CD4-positive, alpha-beta T cell treated with Interleukin-6 at 100 ng/mL for 8 hours (primary cell): ENCODE measurements around the gene TMPRSS6.

ENCODE experiments used
- DNase-seq: peaks from one replicate; pipeline ENCODE4 v3.0.0-alpha.2; 2020; ENCODE audit warnings: mixed read lengths, low spot score

The TMPRSS6 gene

GRCh38 chr22:37065180-37065579, 44.3 kb downstream of the TMPRSS6 start:
- no peak for DNase-seq

GRCh38 chr22:37064553-37064952, 45.0 kb downstream of the TMPRSS6 start:
- DNase-seq, result no peak

DNA sequence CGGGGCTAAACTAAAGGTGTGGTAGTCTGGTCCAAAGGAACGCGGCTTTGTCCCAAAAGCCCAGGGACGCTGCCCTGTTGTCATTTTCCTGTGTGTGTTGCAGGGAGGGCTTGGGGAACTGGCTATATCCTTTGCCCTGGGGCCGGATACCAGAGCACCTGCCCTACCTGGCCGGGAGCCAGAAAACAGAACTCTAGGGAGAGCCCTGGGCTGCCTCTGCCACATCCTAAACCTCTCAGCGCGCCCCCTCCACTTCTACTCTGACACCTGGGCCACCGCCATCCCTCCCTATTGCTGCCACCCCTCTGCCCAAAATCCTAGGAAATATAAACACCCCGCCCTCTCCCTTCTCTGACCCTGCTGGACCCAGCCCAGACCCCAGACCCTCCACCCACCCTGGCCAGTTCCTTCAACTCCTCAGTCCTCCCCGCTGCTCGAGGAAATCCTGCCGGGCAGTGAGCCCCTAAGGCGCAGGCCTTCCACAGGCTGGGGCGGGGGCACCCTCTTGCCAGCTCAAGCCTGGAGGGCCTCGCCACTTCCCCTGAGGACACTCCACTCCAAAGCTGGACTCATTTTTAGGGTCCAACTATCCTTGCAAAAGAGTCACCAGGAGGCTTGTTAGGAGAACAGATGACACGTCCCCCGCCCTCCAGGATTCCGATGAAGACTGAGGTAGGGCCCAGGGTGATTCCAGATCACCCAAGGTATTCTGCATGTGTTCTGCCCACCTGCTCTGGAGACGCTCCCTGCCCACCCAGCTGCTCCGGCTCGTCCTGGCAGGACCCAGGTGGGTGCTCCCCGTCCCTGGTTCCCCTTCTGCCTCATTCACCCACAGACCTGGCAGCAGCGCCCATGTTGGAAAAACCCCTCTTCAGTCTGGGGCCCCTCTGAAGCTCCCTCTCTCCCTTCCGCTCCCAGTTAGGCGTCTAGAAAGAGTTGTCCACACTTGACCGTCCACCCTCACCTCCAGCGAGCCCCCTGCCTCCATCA, 45.8 kb downstream of the TMPRSS6 start:
- DNase-seq, result peak; percentile 7

DNA sequence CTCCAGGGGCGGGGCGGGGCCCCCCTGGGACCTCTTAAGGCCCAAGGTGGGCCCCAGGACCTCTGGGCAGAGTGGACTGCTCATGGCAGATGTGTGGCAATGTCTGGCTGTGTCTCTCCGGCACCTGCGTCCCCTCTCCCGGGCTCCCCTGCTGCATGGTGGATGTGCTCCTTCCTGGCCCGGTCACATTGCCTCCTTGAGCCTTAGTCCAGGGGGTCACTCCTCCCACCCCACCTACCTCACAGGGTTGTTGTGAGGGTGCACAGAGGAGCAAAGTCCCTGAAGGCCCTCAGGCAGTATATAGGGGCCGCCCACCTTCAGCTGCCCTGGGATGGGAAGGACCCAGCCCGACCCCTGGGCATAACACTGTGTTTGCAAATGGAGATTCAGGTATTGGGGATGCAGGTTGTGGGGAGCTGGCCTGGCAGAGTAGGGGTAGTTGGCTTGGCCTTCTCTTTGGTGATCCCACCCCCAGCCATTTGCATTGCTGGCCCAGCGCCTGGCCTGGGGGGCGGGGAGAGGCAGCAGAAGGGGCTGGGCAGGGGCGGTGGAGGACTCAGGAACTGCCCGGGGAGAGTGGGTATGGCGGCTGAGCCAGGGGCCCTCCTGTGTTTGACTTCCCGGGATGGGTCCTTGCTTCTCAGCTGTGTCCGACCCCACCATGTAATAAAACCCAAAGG, 46.7 kb downstream of the TMPRSS6 start:
- DNase-seq, result no peak

DNA sequence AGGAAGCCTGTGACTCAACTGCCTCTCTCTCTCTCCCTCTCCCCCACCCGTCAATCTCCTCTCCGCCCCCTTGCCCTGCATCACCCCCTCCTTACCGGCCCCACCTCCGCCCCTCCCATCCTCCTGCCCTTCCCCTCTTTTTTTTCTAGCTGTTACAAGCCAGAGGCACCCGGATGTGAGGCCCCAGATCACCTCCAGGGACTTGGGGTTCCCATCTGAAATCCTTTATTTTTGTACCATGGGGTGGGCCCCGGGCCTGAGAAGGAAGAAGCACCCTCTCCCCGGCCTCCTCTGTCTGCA, 47.2 kb downstream of the TMPRSS6 start:
- no peak for DNase-seq

GRCh38 chr22:37061611-37062375, 47.7 kb downstream of the TMPRSS6 start:
- DNase-seq, result no peak

DNA sequence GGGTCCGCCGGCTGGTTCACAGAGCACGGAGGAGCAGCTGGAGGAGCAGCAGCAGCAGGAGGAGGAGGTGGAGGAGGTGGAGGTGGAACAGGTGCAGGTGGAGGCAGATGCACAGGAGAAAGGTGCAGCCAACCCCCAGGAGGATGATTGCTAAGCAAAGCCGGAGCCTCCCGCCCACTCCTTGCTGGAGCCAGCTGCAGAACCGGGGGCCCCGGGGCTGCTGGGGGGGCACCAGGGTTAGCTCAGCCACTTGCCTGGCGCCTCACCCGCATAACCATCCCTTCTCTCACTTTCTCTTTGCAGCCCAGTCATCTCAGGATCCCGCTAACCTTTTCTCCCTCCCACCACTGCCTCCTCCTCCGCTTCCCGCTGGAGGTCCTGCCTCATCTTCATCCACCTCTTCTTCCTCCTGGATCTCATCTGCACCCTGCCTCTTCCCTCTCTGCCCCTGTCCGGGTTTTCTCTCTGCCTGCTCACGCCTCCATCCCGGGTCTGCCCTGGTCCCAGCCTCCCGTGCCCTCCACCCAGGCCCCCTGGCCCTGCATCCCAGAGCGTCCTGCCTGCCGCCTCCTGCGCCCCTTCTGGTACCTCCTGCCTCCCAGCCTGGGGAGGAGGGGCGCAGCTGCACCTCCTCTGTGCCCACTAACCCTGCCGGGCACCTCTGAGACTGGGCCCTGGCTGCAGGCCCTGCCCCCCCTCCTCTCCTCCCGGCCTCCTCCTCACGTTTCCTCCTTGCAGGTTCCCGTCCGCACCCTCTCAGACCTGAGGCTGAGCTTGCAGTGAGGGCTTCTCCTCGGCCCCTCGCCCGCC, 48.5 kb downstream of the TMPRSS6 start:
- DNase-seq, result no peak

DNA sequence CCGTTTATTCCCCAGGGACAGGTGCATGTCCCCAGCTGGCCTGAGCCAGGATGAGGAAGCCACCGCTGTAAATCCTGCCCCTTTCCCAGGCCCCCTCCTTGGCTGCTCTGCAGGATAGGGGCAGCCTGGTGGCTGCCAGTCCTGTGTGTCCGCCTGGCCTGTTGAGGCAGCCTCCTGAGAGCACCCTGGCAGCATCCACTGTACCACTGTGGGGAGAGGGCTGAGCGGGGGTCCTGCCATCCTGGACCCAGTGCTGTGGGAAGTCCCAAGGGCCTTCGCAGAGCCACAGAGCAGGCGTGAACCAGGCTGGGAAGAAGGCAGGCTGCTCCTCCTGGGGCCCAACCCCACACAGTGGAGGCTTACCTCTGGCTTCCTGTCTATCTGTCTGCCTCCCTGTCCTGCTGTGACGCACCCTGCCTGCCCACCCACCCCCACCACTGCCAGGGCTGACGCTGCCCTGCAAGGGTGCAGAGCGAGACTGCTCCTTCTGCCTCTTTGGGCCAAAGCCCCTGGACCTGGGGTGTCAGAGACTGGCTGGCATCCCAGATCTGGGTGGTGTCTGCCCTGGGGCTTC, 49.5 kb downstream of the TMPRSS6 start:
- no peak for DNase-seq

DNA sequence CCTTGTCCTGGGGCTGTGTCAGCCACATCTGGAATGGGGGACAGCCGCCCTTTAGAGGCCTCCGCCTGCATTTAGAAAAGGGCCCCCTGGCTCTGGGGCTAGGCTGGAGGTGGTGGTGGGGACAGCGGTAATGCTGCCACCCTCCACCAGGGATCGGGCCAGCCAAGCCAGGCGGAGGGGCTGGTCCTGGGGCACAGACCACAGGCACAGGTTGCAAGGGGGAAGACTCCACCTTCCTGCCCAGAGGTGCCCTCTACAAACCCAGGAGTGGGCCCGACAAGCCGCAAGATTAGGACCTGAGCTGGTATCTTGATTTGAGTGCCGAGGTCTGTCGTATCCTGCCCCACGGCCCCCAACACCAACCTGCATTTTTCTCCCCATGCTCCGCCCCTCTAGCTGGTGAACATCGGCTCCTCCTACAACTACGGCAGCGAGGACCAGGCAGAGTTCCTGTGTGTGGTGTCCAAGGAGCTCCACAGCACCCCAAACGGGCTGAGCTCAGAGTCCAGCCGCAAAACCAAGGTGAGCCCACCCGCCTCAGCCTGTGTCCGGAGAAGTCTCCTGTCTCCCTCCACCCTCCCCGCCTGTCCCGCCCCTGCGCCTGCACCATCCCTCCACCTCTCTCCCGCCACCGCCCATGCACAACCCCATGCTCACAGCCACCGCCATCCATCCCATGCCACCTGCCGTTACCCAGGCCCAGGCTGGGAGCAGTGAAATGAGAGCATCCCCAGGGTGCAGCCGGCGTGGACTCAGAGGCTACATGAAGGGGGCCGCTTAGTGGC, 50.4 kb downstream of the TMPRSS6 start:
- no peak for DNase-seq

DNA sequence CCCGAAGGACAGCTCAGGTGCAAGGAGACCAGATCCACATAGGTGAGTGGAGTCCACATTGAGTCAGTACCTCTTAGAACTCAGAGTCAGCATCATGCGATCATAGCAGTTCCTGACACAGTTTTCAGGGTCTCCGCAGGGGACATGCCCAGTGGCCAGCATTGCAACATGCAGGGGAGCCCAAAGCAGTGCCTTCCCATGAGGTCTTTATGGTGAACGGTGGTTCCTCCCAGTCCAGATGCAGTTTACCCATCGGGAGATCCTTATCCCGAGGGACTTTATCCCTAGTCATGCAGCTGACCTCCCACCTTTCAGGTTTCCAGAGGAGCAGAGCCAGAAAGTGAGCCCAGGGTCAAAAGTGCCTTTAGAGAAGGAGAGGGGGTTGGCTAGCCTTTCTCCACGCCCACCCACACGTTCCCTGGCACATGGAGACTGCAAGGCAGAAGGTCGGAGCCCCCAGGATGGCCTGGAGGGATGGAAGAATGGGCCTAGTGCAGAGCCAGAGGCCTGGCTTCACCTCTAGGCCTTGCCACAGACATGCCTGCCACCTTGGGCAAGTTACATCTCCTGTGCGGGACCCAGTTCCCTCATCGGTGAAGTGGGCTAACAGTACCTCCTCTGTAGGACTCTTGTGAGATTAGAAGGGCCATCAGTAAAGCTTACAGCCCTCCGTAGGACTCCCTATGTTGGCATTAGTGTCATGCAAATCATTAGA, 51.6 kb downstream of the TMPRSS6 start:
- DNase-seq, result no peak

DNA sequence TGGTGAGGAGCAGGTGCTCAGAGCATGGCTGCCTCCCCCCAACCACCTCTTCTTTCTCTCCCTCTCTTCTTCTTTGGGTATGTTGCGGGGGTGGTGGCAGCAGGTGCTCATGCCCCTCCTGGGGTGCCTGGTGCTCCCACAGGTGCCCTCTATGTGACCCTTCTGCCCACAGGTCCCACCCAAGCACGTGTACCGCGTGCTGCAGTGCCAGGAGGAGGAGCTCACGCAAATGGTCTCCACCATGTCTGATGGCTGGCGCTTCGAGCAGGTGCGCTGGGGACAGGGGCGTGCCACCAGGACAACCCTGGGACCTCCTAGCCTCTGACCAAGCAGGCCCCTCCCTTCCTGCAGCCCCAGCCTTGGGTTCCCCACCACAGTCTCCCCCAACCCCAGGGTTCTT, 52.3 kb downstream of the TMPRSS6 start:
- no peak for DNase-seq

GRCh38 chr22:37056246-37056645, 53.3 kb downstream of the TMPRSS6 start:
- no peak for DNase-seq

- DNase-seq, result no peak
Measured at GRCh38 chr22:37054600-37055365, 54.7 kb downstream of the TMPRSS6 start.

DNA sequence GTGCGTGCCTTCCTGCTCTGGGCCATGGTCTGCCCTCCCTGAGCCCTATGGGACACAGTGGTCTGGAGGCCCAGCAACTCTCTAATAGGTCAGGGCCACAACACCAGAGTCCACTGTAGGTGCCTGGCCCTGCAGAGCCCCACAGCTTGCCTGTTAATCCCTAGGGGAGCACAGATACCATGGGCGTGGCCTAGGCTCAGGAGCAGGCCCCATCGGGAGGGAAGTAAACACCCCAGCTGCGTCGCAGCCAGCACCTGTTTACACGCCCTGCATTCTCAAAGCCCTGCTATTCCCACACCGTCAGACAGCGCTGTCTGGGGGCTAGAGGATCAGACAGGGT, 55.5 kb downstream of the TMPRSS6 start:
- no peak for DNase-seq

GRCh38 chr22:37053310-37054055, 56.0 kb downstream of the TMPRSS6 start:
- DNase-seq, result no peak

DNA sequence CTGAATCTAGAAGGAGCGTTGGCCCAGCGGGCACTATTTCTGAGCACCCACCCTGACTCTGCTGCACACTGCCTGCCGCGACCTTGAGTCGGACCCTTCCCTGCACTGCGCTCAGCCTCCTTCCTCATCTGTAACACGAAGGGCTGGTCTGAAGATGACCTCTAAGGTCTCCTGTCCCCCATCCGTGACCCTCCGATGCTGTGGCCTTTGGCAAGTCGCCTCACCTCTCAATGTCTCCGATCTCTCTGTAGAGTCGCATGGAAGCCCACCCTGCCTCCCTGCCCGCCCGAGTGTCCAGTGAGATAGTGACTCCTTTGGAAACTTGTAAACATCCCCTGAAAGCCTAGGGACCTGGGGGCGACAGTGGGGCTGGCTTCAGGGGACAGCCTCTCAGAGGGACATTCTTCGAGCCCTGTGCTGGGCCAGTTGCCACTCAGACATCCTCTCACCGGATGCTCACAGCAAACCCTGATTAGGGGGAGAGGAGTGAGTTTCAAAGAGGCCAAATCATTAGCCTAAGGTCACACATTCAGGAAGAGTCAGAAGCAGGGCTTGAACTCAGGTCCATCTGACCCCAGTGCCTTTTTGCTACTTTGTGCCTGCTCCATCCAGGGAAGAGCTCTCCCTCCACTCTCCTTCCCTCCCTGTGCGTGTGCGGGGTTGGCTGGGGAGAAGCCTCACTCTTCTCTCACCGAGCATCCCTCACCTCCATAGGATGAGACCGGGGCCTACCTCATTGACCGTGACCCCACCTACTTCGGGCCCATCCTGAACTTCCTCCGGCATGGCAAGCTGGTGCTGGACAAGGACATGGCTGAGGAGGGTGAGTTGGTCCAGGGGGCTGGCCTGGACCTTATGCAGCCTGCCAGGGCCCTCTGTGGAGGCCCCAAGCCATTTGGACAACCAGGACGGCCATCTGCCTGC, 56.9 kb downstream of the TMPRSS6 start:
- DNase-seq, result no peak
